PC-3 (cell line): ENCODE results near the gene ST6GALNAC5. TPM values are rescaled to one million over a fixed set of nuclear protein-coding genes. Genes with fewer than 3 reads are reported as not detected.

ENCODE experiments used
- ATAC-seq: fragments of 200-7000 bp; cut with Tn5 transposase; 2 replicates; pipeline ENCODE4 v1.9.1; 2020; ENCODE audit warnings: mild to moderate bottlenecking, moderate library complexity
- BruUV-seq: library from RNA; stranded (reverse); fragments of 400-500 nt; replicated peaks from 2 replicates; lab custom pipeline; 2021; lab: Mats Ljungman, UMichigan
- CTCF ChIA-PET: fragments of 300-600 bp; sonication (Branson Sonifier 250); formaldehyde crosslinking; loops from one replicate; lab custom pipeline; 2022; ENCODE audit warnings: antibody characterized with exemption; lab: Charles Lee
- POLR2A ChIA-PET: fragments of 300-600 bp; sonication (Branson Sonifier 250); formaldehyde crosslinking; loops from one replicate; lab custom pipeline; 2022; ENCODE audit warnings: antibody characterized with exemption; ENCODE audit not compliant: unreplicated experiment; lab: Charles Lee
- DNase-seq: peaks from one replicate; pipeline ENCODE4 v3.0.0-alpha.2; 2015
- H2AFZ ChIP-seq: fragments of 300-600 bp; sonication (generic); 2 replicates; pipeline ENCODE4 v1.6.0; 2016; ENCODE audit warnings: antibody characterized with exemption, low read length
- H3F3A ChIP-seq: fragments of 300-600 bp; sonication (generic); one replicate; pipeline ENCODE4 v1.6.0; 2017; ENCODE audit warnings: antibody characterized with exemption, low read length, control low read depth, mild to moderate bottlenecking; ENCODE audit not compliant: unreplicated experiment
- H3K27ac ChIP-seq: fragments of 300-600 bp; sonication (generic); 2 replicates; pipeline ENCODE4 v1.5.1; 2016; ENCODE audit warnings: mild to moderate bottlenecking, low read length
- H3K27me3 ChIP-seq: fragments of 300-600 bp; sonication (generic); 2 replicates; pipeline ENCODE4 v1.6.1; 2016; ENCODE audit warnings: low read length, mixed read lengths
- H3K36me3 ChIP-seq: fragments of 300-600 bp; sonication (generic); 2 replicates; pipeline ENCODE4 v1.6.1; 2016; ENCODE audit warnings: low read depth, mixed run types, low read length, mixed read lengths
- H3K4me1 ChIP-seq: fragments of 300-600 bp; sonication (generic); 2 replicates; pipeline ENCODE4 v1.5.1; 2016; ENCODE audit warnings: low read length; ENCODE audit not compliant: insufficient read depth
- H3K4me2 ChIP-seq: fragments of 300-600 bp; sonication (generic); 2 replicates; pipeline ENCODE4 v1.6.0; 2016; ENCODE audit warnings: low read length
- H3K4me3 ChIP-seq: fragments of 300-600 bp; sonication (generic); 2 replicates; pipeline ENCODE4 v1.5.1; 2016; ENCODE audit warnings: mild to moderate bottlenecking, low read length, mixed read lengths
- H3K79me2 ChIP-seq: fragments of 300-600 bp; sonication (generic); 2 replicates; pipeline ENCODE4 v1.6.1; 2017; ENCODE audit warnings: low read length, mixed read lengths
- H3K9ac ChIP-seq: fragments of 300-600 bp; sonication (generic); 2 replicates; pipeline ENCODE4 v1.6.0; 2016; ENCODE audit warnings: mild to moderate bottlenecking, low read length
- H3K9me2 ChIP-seq: fragments of 300-600 bp; sonication (generic); replicated peaks from 2 replicates; pipeline ENCODE4 v1.6.1; 2016; ENCODE audit warnings: mixed run types, low read length, mixed read lengths
- H3K9me3 ChIP-seq: fragments of 300-600 bp; sonication (generic); 2 replicates; pipeline ENCODE4 v1.6.1; 2016; ENCODE audit warnings: low read length, mixed read lengths
- H4K20me1 ChIP-seq: fragments of 300-600 bp; sonication (generic); 2 replicates; pipeline ENCODE4 v1.6.1; 2016; ENCODE audit warnings: low read length, mixed read lengths
- EZH2 ChIP-seq: fragments of 300-600 bp; sonication (generic); IDR thresholded peaks from one replicate; pipeline ENCODE4 v1.6.1; 2017; ENCODE audit warnings: antibody characterized with exemption, mild to moderate bottlenecking, low read length; ENCODE audit not compliant: unreplicated experiment
- EZH2phosphoT487 ChIP-seq: fragments of 300-600 bp; sonication (generic); IDR thresholded peaks from 2 replicates; pipeline ENCODE4 v1.6.1; 2018; ENCODE audit warnings: mild to moderate bottlenecking, antibody characterized with exemption, low read length, borderline replicate concordance
- intact Hi-C: fragments of 100-400 bp; cut with micrococcal nuclease; formaldehyde crosslinking; loops from 2 replicates; pipeline ENCODE4 v1.9.0; 2023
- total RNA-seq: library from RNA; depleted of rRNA; stranded (reverse); fragments of >200 nt; gene quantifications from 2 replicates; pipeline ENCODE4 v1.2.3, GENCODE V29; 2014
- TF ChIP-seq, protein P1 (sequence below): fragments of 300-600 bp; sonication (generic); conservative IDR thresholded peaks from 2 replicates; pipeline ENCODE4 v1.5.1; 2017; ENCODE audit warnings: antibody characterized with exemption, low read depth, mild to moderate bottlenecking, low read length

The ST6GALNAC5 gene
- total RNA-seq, 1 experiment from 2014 or later, result 0.36 TPM

DNA sequence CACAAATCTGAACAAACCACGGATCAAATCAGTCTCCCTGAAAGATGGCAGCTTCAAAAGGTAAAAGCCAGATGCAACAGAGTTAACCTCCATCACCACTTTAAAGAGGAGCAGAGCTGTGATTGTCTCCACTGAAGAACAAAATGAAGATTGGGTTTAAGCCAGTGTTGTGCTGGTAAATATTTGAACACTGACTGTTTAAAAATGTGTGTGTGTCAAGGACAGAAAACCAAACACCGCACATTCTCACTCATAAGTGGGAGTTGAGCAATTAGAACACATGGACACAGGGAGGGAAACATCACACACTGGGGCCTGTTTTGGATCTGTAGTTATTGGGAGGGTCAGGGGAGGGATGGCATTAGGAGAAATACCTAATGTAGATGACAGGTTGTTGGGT is 83.9 kb downstream of the ST6GALNAC5 start:
- CTCF ChIA-PET, result no interaction called here
- Histone ChIP-seq H3K9ac (no peak overlapping the region), H3K9me2 (no peaks in the 10 kb centered on the region), H3K9me3 (no peaks in the 10 kb centered on the region), H2AFZ (0 out of 2 replicates have a peak overlapping the region, but pooled peaks have one; percentile 18), H3K27ac (no peak overlapping the region), H3K79me2 (no peaks in the 10 kb centered on the region), H3K4me1 (peaks cover 22% of the 10 kb centered on the region), H3F3A (no peaks in the 10 kb centered on the region), H4K20me1 (no peaks in the 10 kb centered on the region), H3K27me3 (no peaks in the 10 kb centered on the region), H3K36me3 (no peaks in the 10 kb centered on the region), H3K4me3 (no peak overlapping the region), H3K4me2 (no peak overlapping the region)
- intact Hi-C loops, result no loop called here
- ATAC-seq, result peak; percentile 42
- POLR2A ChIA-PET, result no interaction called here
- no TSS peak for BruUV-seq
- DNase-seq, result peak; percentile 55
- TF ChIP-seq, protein P1, sequence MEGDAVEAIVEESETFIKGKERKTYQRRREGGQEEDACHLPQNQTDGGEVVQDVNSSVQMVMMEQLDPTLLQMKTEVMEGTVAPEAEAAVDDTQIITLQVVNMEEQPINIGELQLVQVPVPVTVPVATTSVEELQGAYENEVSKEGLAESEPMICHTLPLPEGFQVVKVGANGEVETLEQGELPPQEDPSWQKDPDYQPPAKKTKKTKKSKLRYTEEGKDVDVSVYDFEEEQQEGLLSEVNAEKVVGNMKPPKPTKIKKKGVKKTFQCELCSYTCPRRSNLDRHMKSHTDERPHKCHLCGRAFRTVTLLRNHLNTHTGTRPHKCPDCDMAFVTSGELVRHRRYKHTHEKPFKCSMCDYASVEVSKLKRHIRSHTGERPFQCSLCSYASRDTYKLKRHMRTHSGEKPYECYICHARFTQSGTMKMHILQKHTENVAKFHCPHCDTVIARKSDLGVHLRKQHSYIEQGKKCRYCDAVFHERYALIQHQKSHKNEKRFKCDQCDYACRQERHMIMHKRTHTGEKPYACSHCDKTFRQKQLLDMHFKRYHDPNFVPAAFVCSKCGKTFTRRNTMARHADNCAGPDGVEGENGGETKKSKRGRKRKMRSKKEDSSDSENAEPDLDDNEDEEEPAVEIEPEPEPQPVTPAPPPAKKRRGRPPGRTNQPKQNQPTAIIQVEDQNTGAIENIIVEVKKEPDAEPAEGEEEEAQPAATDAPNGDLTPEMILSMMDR, result no peak
- TF ChIP-seq EZH2phosphoT487 (no peak), EZH2 (no peak)

DNA sequence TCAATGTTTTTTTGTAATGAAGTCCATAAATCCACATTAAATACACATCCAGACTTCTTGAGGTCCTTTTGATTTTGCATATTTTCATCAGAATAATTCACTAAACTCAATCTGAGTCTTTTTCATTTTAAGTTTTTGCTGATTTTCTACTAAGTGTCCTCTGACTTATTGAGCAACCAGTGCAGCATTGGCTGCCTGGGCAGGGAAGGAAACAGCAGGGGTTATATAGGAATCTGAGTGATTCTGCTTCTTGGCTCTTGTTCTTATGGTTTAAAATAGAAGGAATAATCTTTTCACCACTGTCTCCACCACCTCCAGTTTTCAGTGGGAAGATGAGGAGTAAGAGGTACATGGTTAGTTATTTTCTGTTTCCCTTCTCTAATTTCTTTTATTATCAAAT is 88.4 kb downstream of the ST6GALNAC5 start:
- BruUV-seq, result no TSS peak
- ChIA-PET POLR2A (no interaction called here), CTCF (no interaction called here)
- Histone ChIP-seq H3F3A (no peaks in the 10 kb centered on the region), H2AFZ (no peak overlapping the region), H3K36me3 (no peaks in the 10 kb centered on the region), H4K20me1 (no peaks in the 10 kb centered on the region), H3K4me2 (no peak overlapping the region), H3K9me2 (no peaks in the 10 kb centered on the region), H3K9me3 (no peaks in the 10 kb centered on the region), H3K27me3 (no peaks in the 10 kb centered on the region), H3K4me1 (peaks cover 12% of the 10 kb centered on the region; the same call in 1 of the 2 replicates), H3K27ac (no peak overlapping the region), H3K9ac (no peak overlapping the region), H3K79me2 (no peaks in the 10 kb centered on the region), H3K4me3 (no peak overlapping the region)
- no peak for DNase-seq
- TF ChIP-seq EZH2phosphoT487, result no peak
- intact Hi-C loops, result no loop called here
- ATAC-seq, result no peak

DNA sequence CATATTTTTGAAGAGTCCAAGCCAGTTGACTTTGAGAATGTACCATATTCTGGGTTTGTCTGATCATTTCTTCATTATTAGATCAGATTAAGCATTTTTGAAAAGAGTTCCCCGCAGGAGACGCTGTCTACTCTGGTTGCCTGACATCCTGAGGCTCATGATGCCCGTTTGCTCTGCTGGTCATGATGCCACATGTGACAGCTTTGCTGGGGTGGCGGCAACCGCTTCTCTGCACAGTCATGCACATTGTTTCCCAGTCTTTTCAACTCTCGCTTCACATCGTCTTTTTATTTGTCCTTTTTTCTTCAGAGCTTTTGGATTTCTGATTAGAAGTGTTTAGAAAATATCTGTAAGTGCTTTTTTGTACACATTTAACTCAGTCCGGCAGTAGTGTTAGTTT is 90.7 kb downstream of the ST6GALNAC5 start:
- no peak overlapping the region for H3K9ac ChIP-seq
- H3K27me3 ChIP-seq, result no peaks in the 10 kb centered on the region
- H3K36me3 ChIP-seq, result no peaks in the 10 kb centered on the region
- no TSS peak for BruUV-seq
- no peaks in the 10 kb centered on the region for H3F3A ChIP-seq
- H3K9me2 ChIP-seq, result no peaks in the 10 kb centered on the region
- peaks cover 6% of the 10 kb centered on the region; the same call in 1 of the 2 replicates for H3K4me1 ChIP-seq
- no peak overlapping the region for H2AFZ ChIP-seq
- H3K4me3 ChIP-seq, result no peak overlapping the region
- TF ChIP-seq, protein P1, result no peak
- TF ChIP-seq EZH2, result no peak
- no peak for TF ChIP-seq EZH2phosphoT487
- no peaks in the 10 kb centered on the region for H4K20me1 ChIP-seq
- no peak overlapping the region for H3K27ac ChIP-seq
- DNase-seq (no peak), ATAC-seq (no peak)
- H3K79me2 ChIP-seq, result no peaks in the 10 kb centered on the region
- no peaks in the 10 kb centered on the region for H3K9me3 ChIP-seq
- intact Hi-C loops, result no loop called here
- H3K4me2 ChIP-seq, result no peak overlapping the region
- ChIA-PET CTCF (no interaction called here), POLR2A (no interaction called here)
